H1 (cell line): ENCODE measurements around the gene SLC35F1. TPM values are rescaled to one million over a fixed set of nuclear protein-coding genes. Genes with fewer than 3 reads are reported as not detected.

Experiments used
- ATF3 ChIP-seq: IDR thresholded peaks from 2 replicates; pipeline ENCODE4 v1.6.1; 2011; ENCODE audit warnings: low read depth, mild to moderate bottlenecking, low read length; ENCODE audit not compliant: insufficient read depth
- CREB1 ChIP-seq: IDR thresholded peaks from 2 replicates; pipeline ENCODE4 v1.6.1; 2012; ENCODE audit warnings: inconsistent platforms
- RFX5 ChIP-seq: IDR thresholded peaks from 2 replicates; pipeline ENCODE4 v1.6.1; 2011; ENCODE audit warnings: low read depth, low read length, improper control_type of control experiment, borderline replicate concordance
- RNF2 ChIP-seq: fragments of 200-900, 300-1000 bp; sonication (generic); IDR thresholded peaks from 2 replicates; pipeline ENCODE4 v1.7.1; 2016; ENCODE audit warnings: borderline replicate concordance, low read depth, mild to moderate bottlenecking, antibody characterized with exemption, low read length; ENCODE audit not compliant: poor library complexity, severe bottlenecking; ENCODE audit errors: missing control alignments
- RXRA ChIP-seq: IDR thresholded peaks from 2 replicates; pipeline ENCODE4 v1.6.1; 2011; ENCODE audit warnings: low read depth, mild to moderate bottlenecking, low read length, moderate library complexity; ENCODE audit not compliant: insufficient read depth
- SP2 ChIP-seq: IDR thresholded peaks from 2 replicates; pipeline ENCODE4 v1.6.1; 2012; ENCODE audit warnings: mild to moderate bottlenecking, low read length, inconsistent platforms
- polyA plus RNA-seq, 7 experiments: library from polyadenylated mRNA; depleted of rRNA in 3 of 7; stranded (reverse) in 5 of 7; unstranded in 2 of 7; fragments of >200 nt in 5 of 7; fragments of 200-250 nt in 2 of 7; gene quantifications; 1 replicate in 5 of 7; 2 replicates in 1 of 7; 4 replicates in 1 of 7; pipeline versions ENCODE4 v1.2.1 to v1.2.3, GENCODE V29; 2011 to 2013; ENCODE audit warnings: missing spikeins in 2 of 7, mixed read lengths in 2 of 7
- total RNA-seq: library from RNA; stranded (reverse); fragmentation: NEBNext Ultra II Directional; extraction: Animal tissue kit (Norgen Biotek cat#: 25700); gene quantifications from 2 replicates; pipeline ENCODE4 v1.2.1, GENCODE V29; 2021

SLC35F1 gene
- total and polyA plus RNA-seq, 2 of the 8 experiments (the other 6 are each of a cell fraction or from before 2014, with no cell fraction given) = 7.0 to 10.0 TPM

- TF ChIP-seq ATF3 (no peak), RNF2 (no peak), CREB1 (no peak), RXRA (no peak), RFX5 (no peak), SP2 (no peak)
Observed at GRCh38 chr6:118353564-118353963, 446.5 kb downstream of the SLC35F1 start (continued).
